GM12878 (cell line): ENCODE data around the gene MCM5. TPM values are rescaled to one million over a fixed set of nuclear protein-coding genes. Genes with fewer than 3 reads are reported as not detected.

Experiments
- ATAC-seq: fragments of 200-7000 bp; cut with Tn5 transposase; 3 replicates; pipeline ENCODE4 v1.9.1; 2020; ENCODE audit warnings: mild to moderate bottlenecking, moderate library complexity
- BruUV-seq: library from RNA; stranded (reverse); fragments of 400-500 nt; replicated peaks from 2 replicates; lab custom pipeline; 2021; lab: Mats Ljungman, UMichigan
- CTCF ChIA-PET: fragments of 300-600 bp; sonication (Branson Sonifier 250); formaldehyde crosslinking; extraction: SDS; loops from one replicate; lab custom pipeline; 2021; ENCODE audit warnings: inconsistent platforms; lab: Yijun Ruan, JAX
- POLR2A ChIA-PET: fragments of 350-600 bp; formaldehyde crosslinking; extraction: SDS; loops from one replicate; lab custom pipeline; 2021; ENCODE audit warnings: inconsistent platforms; lab: Charles Lee
- RAD21 ChIA-PET: fragments of 300-600 bp; sonication (Branson Sonifier 250); formaldehyde crosslinking; loops from one replicate; lab custom pipeline; 2023; ENCODE audit warnings: antibody characterized with exemption; ENCODE audit not compliant: unreplicated experiment; lab: Charles Lee
- SMC1A ChIA-PET: fragments of 300-600 bp; sonication (Branson Sonifier 250); formaldehyde crosslinking; loops from one replicate; lab custom pipeline; 2023; ENCODE audit not compliant: unreplicated experiment, uncharacterized antibody; lab: Charles Lee
- DNase-seq: peaks from one replicate; pipeline ENCODE4 v3.0.0-alpha.2; 2011; ENCODE audit warnings: low read depth, low spot score
- FAIRE-seq: peaks from 3 replicates; lab custom pipeline; 2011; peaks lifted over from hg19 to GRCh38; lab: Jason Lieb, UNC
- H2AFZ ChIP-seq: 2 replicates; pipeline ENCODE4 v1.6.0; 2011; ENCODE audit warnings: low read depth, low read length, control low read depth; ENCODE audit not compliant: control insufficient read depth
- H3K27ac ChIP-seq: 2 replicates; pipeline ENCODE4 v1.5.1; 2011; ENCODE audit warnings: control low read depth; ENCODE audit not compliant: control insufficient read depth, insufficient read depth
- H3K27me3 ChIP-seq, 2 experiments: replicated peaks in 1 of 2; 2 replicates each; pipeline versions ENCODE4 v1.6.0 to v1.6.1; 2011; ENCODE audit warnings: low read length in 1 of 2; ENCODE audit not compliant: control insufficient read depth in 2 of 2, insufficient read depth in 2 of 2
- H3K36me3 ChIP-seq, 2 experiments: 2 replicates each; pipeline ENCODE4 v1.5.1; 2011; ENCODE audit warnings: low read length in 1 of 2; ENCODE audit not compliant: control insufficient read depth in 2 of 2, insufficient read depth in 2 of 2
- H3K4me1 ChIP-seq: 2 replicates; pipeline ENCODE4 v1.6.1; 2011; ENCODE audit warnings: mild to moderate bottlenecking, low read length, moderate library complexity, mixed read lengths; ENCODE audit not compliant: control insufficient read depth, insufficient read depth
- H3K4me2 ChIP-seq: 2 replicates; pipeline ENCODE4 v1.6.0; 2011; ENCODE audit warnings: control low read depth; ENCODE audit not compliant: control insufficient read depth, insufficient read depth
- H3K4me3 ChIP-seq: fragments of 200-600 bp; sonication (generic); 2 replicates; pipeline ENCODE4 v1.5.1; 2016
- H3K79me2 ChIP-seq: 2 replicates; pipeline ENCODE4 v1.6.0; 2011; ENCODE audit warnings: low read length; ENCODE audit not compliant: control insufficient read depth, insufficient read depth
- H3K9ac ChIP-seq: 2 replicates; pipeline ENCODE4 v1.8.0; 2011; ENCODE audit warnings: low read length, control low read depth, mixed read lengths; ENCODE audit not compliant: control insufficient read depth, insufficient read depth
- H3K9me3 ChIP-seq: replicated peaks from 3 replicates; pipeline ENCODE4 v1.5.1; 2011; ENCODE audit warnings: mild to moderate bottlenecking, low read length; ENCODE audit not compliant: control insufficient read depth, insufficient read depth
- H4K20me1 ChIP-seq: 2 replicates; pipeline ENCODE4 v1.6.0; 2011; ENCODE audit not compliant: control insufficient read depth, insufficient read depth
- CEBPB ChIP-seq, 2 experiments: fragments of 150-350 bp in 1 of 2; IDR thresholded peaks; 2 replicates each; pipeline ENCODE4 v1.6.1; 2012 to 2014; ENCODE audit warnings: low read depth in 2 of 2, low read length in 2 of 2, borderline replicate concordance in 1 of 2, inconsistent platforms in 1 of 2
- IRF5 ChIP-seq: fragments of 450-650 bp; IDR thresholded peaks from 2 replicates; pipeline ENCODE4 v1.6.1; 2017; ENCODE audit warnings: borderline replicate concordance
- NFXL1 ChIP-seq: fragments of 450-650 bp; IDR thresholded peaks from 2 replicates; pipeline ENCODE4 v1.6.1; 2017; ENCODE audit warnings: antibody characterized with exemption, mild to moderate bottlenecking, borderline replicate concordance
- NR2C2 ChIP-seq: IDR thresholded peaks from 2 replicates; pipeline ENCODE4 v1.6.1; 2011; ENCODE audit warnings: borderline replicate concordance, low read depth; ENCODE audit not compliant: control insufficient read depth, insufficient read length
- RELB ChIP-seq: fragments of 450-650 bp; IDR thresholded peaks from 2 replicates; pipeline ENCODE4 v1.6.1; 2017; ENCODE audit warnings: low read depth, mild to moderate bottlenecking, moderate library complexity
- TBL1XR1 ChIP-seq: IDR thresholded peaks from 2 replicates; pipeline ENCODE4 v1.6.1; 2012; ENCODE audit warnings: low read depth, low read length, improper control_type of control experiment
- YY1 ChIP-seq: IDR thresholded peaks from 2 replicates; pipeline ENCODE4 v1.6.1; 2011; ENCODE audit warnings: low read depth, mild to moderate bottlenecking, low read length
- ZBTB4 ChIP-seq: fragments of 450-650 bp; formaldehyde crosslinking; IDR thresholded peaks from 2 replicates; pipeline ENCODE4 v1.4.0; 2022; ENCODE audit warnings: mild to moderate bottlenecking, moderate library complexity
- WGBS: methylation state at CpG from one replicate; pipeline ENCODE4 v1.1.6; 2016; ENCODE audit warnings: low lambda C conversion rate; ENCODE audit not compliant: insufficient replicate concordance, insufficient coverage; ENCODE audit errors: missing lambda C conversion rate; 5-methylcytosine and 5-hydroxymethylcytosine counted together
- in situ Hi-C: fragments of 300-500 bp; cut with MboI; formaldehyde crosslinking; loops from 9 replicates; pipeline ENCODE4 v1.14.3; 2018; ENCODE audit warnings: mixed read lengths
- intact Hi-C: fragments of 100-400 bp; cut with micrococcal nuclease; formaldehyde crosslinking; loops from one replicate; pipeline ENCODE4 v1.14.2; 2022; ENCODE audit not compliant: unreplicated experiment
- polyA plus RNA-seq, 11 experiments: library from polyadenylated mRNA; depleted of rRNA in 4 of 11; unstranded in 6 of 11; stranded (reverse) in 5 of 11; fragments of >200 nt; fragmentation: Nextera tagmentation in 4 of 11; fragmentation: Illumina TruSeq in 1 of 11; extraction: Ambion mirVana in 4 of 11; extraction: Trizol in 1 of 11; gene quantifications; 1 replicate in 1 of 11; 2 replicates in 10 of 11; pipeline versions ENCODE4 v1.2.1 to v1.2.3, GENCODE V29; 2011 to 2016; ENCODE audit warnings: inconsistent platforms in 2 of 11, missing spikeins in 2 of 11, low read depth in 1 of 11
- total RNA-seq, 4 experiments: library from RNA; depleted of rRNA in 3 of 4; stranded (reverse); fragments of >200 nt in 3 of 4; fragmentation: Illumina TruSeq in 1 of 4; extraction: Trizol in 1 of 4; gene quantifications; 2 replicates each; pipeline versions ENCODE4 v1.2.1 to v1.2.3, GENCODE V29; 2013 to 2021

The MCM5 gene
- total and polyA plus RNA-seq, 10 of the 15 experiments (the other 5 are each of a cell fraction or from before 2014, with no cell fraction given) = 14.1 to 360 (median 164) TPM

- Histone ChIP-seq H3K36me3 (peaks cover 5 to 17% of the 10 kb centered on the region in 2 experiments; a peak in 3 of 4 replicates), H3K27ac (peak overlapping the region; percentile 90), H3K9ac (peak overlapping the region; percentile 98), H3K4me1 (peaks cover 32% of the 10 kb centered on the region), H4K20me1 (no peaks in the 10 kb centered on the region), H3K4me3 (peak overlapping the region; percentile 91), H3K4me2 (peak overlapping the region; percentile 98), H3K79me2 (peaks cover 38% of the 10 kb centered on the region), H3K9me3 (no peaks in the 10 kb centered on the region), H2AFZ (peak overlapping the region; percentile 85), H3K27me3 (no peaks in the 10 kb centered on the region)
- 0% methylated on average over 20 of the region's 20 CpGs for WGBS
- in situ Hi-C loops (loop anchor here (10.0 to 25.0 kb wide), 2 partner anchors 276 to 1112 kb away; partner anchors contain the start of gene FOXRED2), intact Hi-C loops (loop anchor here (5.0 kb wide), 1 partner anchor 93 kb away; no protein-coding TSS in a partner anchor)
- SMC1A ChIA-PET = interaction anchor here (0.7 to 8.6 kb wide), 2 partner anchors 10 to 177 kb away, joined by 3 to 79 read pairs; no protein-coding TSS in a partner anchor
- TF ChIP-seq NR2C2 = no peak
- TF ChIP-seq ZBTB4 (CRISPR knock-in tag) = no peak
- no peak for TF ChIP-seq NFXL1
- TF ChIP-seq YY1 = no peak
- TF ChIP-seq RELB = no peak
- no peak for TF ChIP-seq IRF5
- TF ChIP-seq CEBPB (IDR thresholded peaks at IDR 0.05; ENCODE audit: borderline replicate concordance in 1 of 2, low read depth in 2 of 2, low read length in 2 of 2) = no peak
- no peak for TF ChIP-seq TBL1XR1
- ATAC-seq (peak; percentile 15), FAIRE-seq (no peak), DNase-seq (no peak)
- RAD21 ChIA-PET = interaction anchor here (1.5 to 4.8 kb wide), 2 partner anchors 9 to 47 kb away, joined by 4 to 29 read pairs; no protein-coding TSS in a partner anchor
- CTCF ChIA-PET = interaction anchor here (2.1 to 4.1 kb wide), 2 partner anchors 10 to 16 kb away, joined by 13 to 16 read pairs; no protein-coding TSS in a partner anchor
- BruUV-seq = no TSS peak
- POLR2A ChIA-PET = interaction anchor here (1.2 to 4.8 kb wide), 3 partner anchors 9 to 24 kb away, joined by 3 to 46 read pairs (median 22); no protein-coding TSS in a partner anchor
Observed at GRCh38 chr22:35400501-35400790, 506 bp downstream of the MCM5 start.
